ENCODE measurements around the gene MRNIP. TPM values are rescaled to one million over a fixed set of nuclear protein-coding genes. Genes with fewer than 3 reads are reported as not detected.

The MRNIP gene
- total RNA-seq, 4 donors from 2014 or later, result 6.9 to 21.9 (median 10.7) TPM

DNA sequence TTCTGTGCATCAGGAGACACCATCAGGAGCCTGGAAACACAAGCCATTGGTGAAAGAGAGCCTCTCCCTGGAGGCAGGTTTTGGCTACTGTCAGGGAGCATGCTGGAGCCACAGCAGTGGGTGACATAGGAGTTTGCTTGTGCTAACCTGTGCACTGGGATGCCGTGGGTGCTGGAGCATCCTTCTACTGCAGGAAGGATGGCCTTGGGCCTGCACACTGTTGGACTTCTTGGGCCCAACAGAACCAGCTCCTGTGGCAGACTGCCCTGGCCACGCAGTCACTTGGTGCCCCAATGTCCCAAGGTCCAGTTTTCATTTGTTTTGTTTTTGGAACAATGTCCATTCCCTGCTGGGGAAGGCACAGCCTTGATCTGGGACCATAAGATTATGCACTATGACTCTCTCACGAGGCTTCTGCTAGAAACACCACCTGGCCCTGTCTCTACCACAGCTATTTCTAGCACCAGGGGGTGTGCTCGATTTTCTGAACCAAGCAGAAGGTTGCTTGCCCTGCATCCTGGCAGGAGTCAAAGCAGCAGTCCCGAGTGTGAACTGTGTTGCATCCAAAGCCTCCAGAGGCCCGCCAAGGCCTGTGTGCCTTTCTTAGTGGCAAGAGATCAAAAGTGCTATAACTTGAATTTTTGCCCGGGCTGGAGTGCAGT lies 70.3 kb downstream of the MRNIP start:
- no peak overlapping the region for H3K4me3 ChIP-seq
- no peaks in the 10 kb centered on the region for H3K36me3 ChIP-seq
- 75 to 80% methylated on average over 3 to 7 of the region's 7 CpGs for WGBS, 2 donors
- no peaks in the 10 kb centered on the region for H3K9me3 ChIP-seq
- no peak overlapping the region for H3K27ac ChIP-seq
- TF ChIP-seq CTCF (IDR thresholded peaks at IDR 0.05), result no peak
- TF ChIP-seq POLR2A (IDR thresholded peaks at IDR 0.05), result no peak
- no peak for DNase-seq
- intact Hi-C loops (cut with DNase I), result no loop called here
- no peaks in the 10 kb centered on the region for H3K27me3 ChIP-seq
- H3K4me1 ChIP-seq, result peaks cover 7 to 21% (median 11%) of the 10 kb centered on the region in 3 donors

Small RNA genes lying within 50 kb of the gene (small RNA-seq; reads per million reads assigned to genes)
- gene MIR1229 (0 to 0.09 (median 0.04) reads per million in 4 donors), gene RF00019 (0 reads per million in 4 donors)

Other genes with a start within 250 kb of the MRNIP start
- gene HNRNPH1, start 235.1 kb downstream of the MRNIP start, total RNA-seq, result 100 to 1,000 TPM; 209 to 645 (median 383) TPM
- not detected for gene CBY3, start 177.8 kb downstream of the MRNIP start, total RNA-seq
- gene CANX, start 159.8 kb downstream of the MRNIP start, total RNA-seq, result 100 to 1,000 TPM; 200 to 321 (median 252) TPM
- gene MAML1, start 126.0 kb downstream of the MRNIP start, total RNA-seq, result 10 to 100 TPM; 16.6 to 29.0 (median 17.9) TPM
- gene LTC4S, start 64.8 kb downstream of the MRNIP start, total RNA-seq, result 1 to 10 TPM in 3 of 4 donors, not detected in 1; 4.6 to 6.9 (median 4.7) TPM
- gene MGAT4B, start 52.0 kb downstream of the MRNIP start, total RNA-seq, result 100 to 1,000 TPM in 1 of 4 donors, 10 to 100 TPM in 3; 68.5 to 119 (median 87.7) TPM
- 100 to 1,000 TPM; 105 to 236 (median 149) TPM for gene SQSTM1, start 37.9 kb downstream of the MRNIP start, total RNA-seq
- 10 to 100 TPM; 50.7 to 78.5 (median 62.4) TPM for gene TBC1D9B, start 49.1 kb upstream of the MRNIP start, total RNA-seq
- 10 to 100 TPM in 3 of 4 donors, 1 to 10 TPM in 1; 9.1 to 54.6 (median 19.1) TPM for gene RNF130, start 212.9 kb upstream of the MRNIP start, total RNA-seq